A549 (cell line): Measurements from ENCODE around the gene FBXO48. TPM values are rescaled to one million over a fixed set of nuclear protein-coding genes. Genes with fewer than 3 reads are reported as not detected.
A peak's percentile ranks its signal among the peaks of the same experiment; 100 is the strongest.

Experiments
- ATAC-seq, 2 experiments: fragments of 200-7000 bp in 1 of 2; fragments of >200 bp in 1 of 2; cut with Nextera tagmentation in 1 of 2; cut with Tn5 transposase in 1 of 2; 3 replicates each; pipeline versions ENCODE4 v1.8.0 to v1.9.1; 2018 to 2020; ENCODE audit warnings: mild to moderate bottlenecking in 1 of 2, moderate library complexity in 1 of 2
- CTCF ChIA-PET: fragments of 300-600 bp; sonication (Branson Sonifier 250); formaldehyde crosslinking; extraction: SDS; loops from one replicate; lab custom pipeline; 2021; ENCODE audit warnings: antibody characterized with exemption, inconsistent platforms; lab: Yijun Ruan, JAX
- POLR2A ChIA-PET: fragments of 350-600 bp; formaldehyde crosslinking; extraction: SDS; loops from one replicate; lab custom pipeline; 2021; ENCODE audit warnings: antibody characterized with exemption, inconsistent platforms; lab: Yijun Ruan, JAX
- DNase-seq, 2 experiments: peaks; one replicate each; pipeline versions ENCODE4 v3.0.0 to v3.0.0-alpha.2; 2011 to 2016; ENCODE audit warnings: low read depth in 1 of 2, low spot score in 1 of 2
- FAIRE-seq: peaks from 2 replicates; lab custom pipeline; 2011; peaks lifted over from hg19 to GRCh38; lab: Jason Lieb, UNC
- H3K27ac ChIP-seq, 2 experiments: fragments of >200 bp; sonication (Bioruptor Twin); formaldehyde crosslinking; 3 replicates each; pipeline ENCODE4 v1.5.1; 2016 to 2017
- H3K4me1 ChIP-seq: fragments of >200 bp; sonication (Bioruptor Twin); formaldehyde crosslinking; 3 replicates; pipeline ENCODE4 v1.6.1; 2016
- H3K4me2 ChIP-seq: fragments of >200 bp; sonication (Bioruptor Twin); formaldehyde crosslinking; 3 replicates; pipeline ENCODE4 v1.6.1; 2016
- H3K4me3 ChIP-seq: fragments of >200 bp; sonication (Bioruptor Twin); formaldehyde crosslinking; 3 replicates; pipeline ENCODE4 v1.5.1; 2016
- H3K9me3 ChIP-seq: fragments of >200 bp; sonication (Bioruptor Twin); formaldehyde crosslinking; 3 replicates; pipeline ENCODE4 v1.6.1; 2016
- CBX2 ChIP-seq: fragments of 200-600 bp; sonication (generic); IDR thresholded peaks from 2 replicates; pipeline ENCODE4 v1.6.1; 2016; ENCODE audit warnings: low read depth, mild to moderate bottlenecking, borderline replicate concordance
- CBX8 ChIP-seq: fragments of 200-600 bp; sonication (generic); IDR thresholded peaks from 2 replicates; pipeline ENCODE4 v1.6.1; 2016
- CHD4 ChIP-seq: fragments of 200-600 bp; sonication (generic); IDR thresholded peaks from 2 replicates; pipeline ENCODE4 v1.6.1; 2016; ENCODE audit warnings: antibody characterized with exemption, mild to moderate bottlenecking, borderline replicate concordance
- EHF ChIP-seq: fragments of 250-450 bp; sonication (Bioruptor Pico); IDR thresholded peaks from 2 replicates; pipeline ENCODE4 v1.5.0; 2020; ENCODE audit warnings: mild to moderate bottlenecking
- EP300 ChIP-seq, 2 experiments: fragments of >200 bp; sonication (Bioruptor Twin); formaldehyde crosslinking; IDR thresholded peaks; 2 replicates in 1 of 2; 3 replicates in 1 of 2; pipeline ENCODE4 v1.6.1; 2016 to 2017
- ESRRA ChIP-seq: fragments of 150-350 bp; IDR thresholded peaks from 2 replicates; pipeline ENCODE4 v1.6.1; 2014; ENCODE audit warnings: mild to moderate bottlenecking, low read length, borderline replicate concordance
- FOSB ChIP-seq: fragments of 250-450 bp; sonication (Bioruptor Pico); IDR thresholded peaks from 2 replicates; pipeline ENCODE4 v1.5.0; 2020; ENCODE audit warnings: mild to moderate bottlenecking, moderate library complexity
- FOSL2 ChIP-seq, 2 experiments: fragments of 450-650 bp in 1 of 2; fragments of >200 bp in 1 of 2; sonication (Bioruptor Twin) in 1 of 2; formaldehyde crosslinking; IDR thresholded peaks; 2 replicates each; pipeline versions ENCODE4 v1.5.0 to v1.6.1; 2016 to 2020; ENCODE audit warnings: mild to moderate bottlenecking in 1 of 2, moderate library complexity in 1 of 2
- FOXS1 ChIP-seq: fragments of 250-450 bp; sonication (Bioruptor Pico); IDR thresholded peaks from 2 replicates; pipeline ENCODE4 v1.5.0; 2020; ENCODE audit warnings: mild to moderate bottlenecking, moderate library complexity
- GATA3 ChIP-seq: IDR thresholded peaks from 2 replicates; pipeline ENCODE4 v1.6.1; 2012; ENCODE audit warnings: borderline replicate concordance
- HDAC2 ChIP-seq: fragments of 200-600 bp; sonication (generic); IDR thresholded peaks from 2 replicates; pipeline ENCODE4 v1.6.1; 2016
- HOXB5 ChIP-seq: fragments of 250-450 bp; sonication (Bioruptor Pico); IDR thresholded peaks from 2 replicates; pipeline ENCODE4 v1.5.0; 2020; ENCODE audit warnings: mild to moderate bottlenecking, moderate library complexity
- JUNB ChIP-seq: fragments of >200 bp; sonication (Bioruptor Twin); formaldehyde crosslinking; IDR thresholded peaks from 2 replicates; pipeline ENCODE4 v1.6.1; 2016
- KDM1A ChIP-seq: fragments of 200-600 bp; sonication (generic); IDR thresholded peaks from 2 replicates; pipeline ENCODE4 v1.6.1; 2016; ENCODE audit warnings: low read depth, mild to moderate bottlenecking
- KDM5A ChIP-seq: fragments of 200-600 bp; sonication (generic); IDR thresholded peaks from 2 replicates; pipeline ENCODE4 v1.6.1; 2016; ENCODE audit warnings: antibody characterized with exemption, mild to moderate bottlenecking
- MYC ChIP-seq: IDR thresholded peaks from 2 replicates; pipeline ENCODE4 v1.6.1; 2012; ENCODE audit warnings: mild to moderate bottlenecking, inconsistent platforms, low read length, improper control_type of control experiment, borderline replicate concordance
- NFE2L2 ChIP-seq: fragments of 150-350 bp; conservative IDR thresholded peaks from 2 replicates; pipeline ENCODE4 v1.6.1; 2014; ENCODE audit warnings: low read length
- NPAS2 ChIP-seq: fragments of 250-450 bp; sonication (Bioruptor Pico); IDR thresholded peaks from 2 replicates; pipeline ENCODE4 v1.8.0; 2022; ENCODE audit warnings: mild to moderate bottlenecking, moderate library complexity, borderline replicate concordance
- NR3C1 ChIP-seq: fragments of >200 bp; sonication (Bioruptor Twin); formaldehyde crosslinking; IDR thresholded peaks from 3 replicates; pipeline ENCODE4 v1.6.1; 2017
- PHF8 ChIP-seq: fragments of 200-600 bp; sonication (generic); IDR thresholded peaks from 2 replicates; pipeline ENCODE4 v1.6.1; 2016; ENCODE audit warnings: low read depth, mild to moderate bottlenecking, antibody characterized with exemption, moderate library complexity, borderline replicate concordance
- POLR2AphosphoS2 ChIP-seq: conservative IDR thresholded peaks from 2 replicates; pipeline ENCODE4 v1.6.1; 2012; ENCODE audit warnings: low read length, improper control_type of control experiment, inconsistent platforms
- RCOR1 ChIP-seq: fragments of 150-350 bp; IDR thresholded peaks from 2 replicates; pipeline ENCODE4 v1.6.1; 2014; ENCODE audit warnings: antibody characterized with exemption, low read length, low read depth
- RFX5 ChIP-seq: fragments of 450-650 bp; IDR thresholded peaks from 2 replicates; pipeline ENCODE4 v1.7.1; 2014; ENCODE audit warnings: antibody characterized with exemption, mild to moderate bottlenecking, moderate library complexity
- SMC3 ChIP-seq: fragments of >200 bp; sonication (Bioruptor Twin); formaldehyde crosslinking; IDR thresholded peaks from 3 replicates; pipeline ENCODE4 v1.6.1; 2018; ENCODE audit warnings: inconsistent platforms
- SREBF2 ChIP-seq: fragments of 450-650 bp; IDR thresholded peaks from 2 replicates; pipeline ENCODE4 v1.6.1; 2014; ENCODE audit warnings: mild to moderate bottlenecking, moderate library complexity
- TP53 ChIP-seq: fragments of 250-450 bp; sonication (Bioruptor Pico); IDR thresholded peaks from 2 replicates; pipeline ENCODE4 v1.5.0; 2021; ENCODE audit warnings: mild to moderate bottlenecking, moderate library complexity
- WGBS: methylation state at CpG from one replicate; pipeline ENCODE4 v1.1.6; 2017; ENCODE audit errors: missing lambda C conversion rate; 5-methylcytosine and 5-hydroxymethylcytosine counted together
- polyA plus RNA-seq, 4 experiments: library from polyadenylated mRNA; depleted of rRNA in 3 of 4; stranded (reverse); fragments of >200 nt; fragmentation: RNase III in 1 of 4; extraction: RNeasy Plus Mini Kit Qiagen cat#74134 plus additional on column Dnase treatment in 1 of 4; gene quantifications; 2 replicates in 3 of 4; 3 replicates in 1 of 4; pipeline ENCODE4 v1.2.3, GENCODE V29; 2011 to 2017
- TF ChIP-seq, protein P1 (sequence below): fragments of 250-450 bp; sonication (Bioruptor Pico); IDR thresholded peaks from 2 replicates; pipeline ENCODE4 v1.5.0; 2021; ENCODE audit warnings: mild to moderate bottlenecking, moderate library complexity, borderline replicate concordance
- TF ChIP-seq, protein P2 (sequence below): fragments of 150-350 bp; IDR thresholded peaks from 2 replicates; pipeline ENCODE4 v1.6.1; 2014; ENCODE audit warnings: low read depth, mild to moderate bottlenecking, low read length
- TF ChIP-seq, protein P3 (sequence below): fragments of >200 bp; sonication (Bioruptor Twin); formaldehyde crosslinking; IDR thresholded peaks from 3 replicates; pipeline ENCODE4 v1.6.1; 2016
- TF ChIP-seq, protein P4 (sequence below): fragments of 250-450 bp; sonication (Bioruptor Pico); IDR thresholded peaks from 2 replicates; pipeline ENCODE4 v1.5.0; 2020; ENCODE audit warnings: low read depth, mild to moderate bottlenecking, moderate library complexity

The FBXO48 gene
- polyA plus RNA-seq, 2 of the 4 experiments (the other 2 are of a cell fraction): 0.72 to 2.1 TPM

DNA sequence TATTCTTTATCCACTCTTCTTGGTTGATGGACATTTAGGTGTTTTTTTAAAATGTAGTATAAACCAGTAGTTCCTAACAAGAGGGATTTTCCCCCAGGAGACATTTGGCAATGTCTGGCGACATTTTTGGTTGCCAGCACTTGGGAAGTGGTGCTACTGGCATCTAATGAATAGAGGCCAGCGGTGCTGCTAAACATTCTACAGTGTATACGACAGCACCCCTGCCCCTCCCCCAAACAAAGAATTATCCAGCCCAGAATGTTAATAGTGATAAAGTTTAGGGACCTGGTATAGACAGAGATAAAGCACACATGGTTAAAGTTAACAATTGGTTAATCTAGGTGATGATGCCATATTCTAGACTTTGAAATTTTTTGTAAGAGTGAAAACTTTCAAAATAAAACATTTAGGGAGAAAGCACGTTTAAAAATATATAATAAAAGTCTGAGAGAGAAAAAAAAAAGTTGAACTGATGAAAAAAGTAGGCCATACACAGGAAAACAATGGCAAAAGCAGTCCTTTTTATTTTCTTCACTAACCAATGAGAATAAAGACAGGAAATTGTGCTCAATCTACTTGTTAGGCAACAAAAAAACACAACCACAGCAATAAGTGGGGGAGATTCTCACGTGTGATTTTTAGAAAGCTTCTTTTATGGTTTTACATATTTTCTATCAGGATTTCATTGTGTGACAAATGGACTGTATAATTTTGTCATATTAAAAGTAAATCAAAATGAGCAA lies 14.8 kb downstream of the FBXO48 start:
- CTCF ChIA-PET: interaction anchor here (1.4 to 2.5 kb wide), 4 partner anchors 8 to 16 kb away, joined by 3 to 27 read pairs (median 12); no protein-coding TSS in a partner anchor
- DNase-seq: no peak
- WGBS: 71% methylated on average over 5 of the region's 5 CpGs
- POLR2A ChIA-PET: no interaction called here
- Histone ChIP-seq H3K4me2 (no peak overlapping the region), H3K4me1 (no peaks in the 10 kb centered on the region), H3K27ac (no peak overlapping the region), H3K4me3 (no peak overlapping the region), H3K9me3 (no peaks in the 10 kb centered on the region)
- TF ChIP-seq JUNB (no peak), FOSL2 (IDR thresholded peaks at IDR 0.05) (no peak), FOSL2 (CRISPR knock-in tag; IDR thresholded peaks at IDR 0.05) (no peak), HOXB5 (no peak), NPAS2 (CRISPR knock-in tag) (no peak), EHF (CRISPR knock-in tag) (no peak), KDM1A (no peak), KDM5A (no peak), NFE2L2 (no peak), FOXS1 (CRISPR knock-in tag) (no peak), CBX8 (no peak), MYC (no peak), PHF8 (no peak), RFX5 (no peak)
- no peak for FAIRE-seq
- no peak for ATAC-seq

DNA sequence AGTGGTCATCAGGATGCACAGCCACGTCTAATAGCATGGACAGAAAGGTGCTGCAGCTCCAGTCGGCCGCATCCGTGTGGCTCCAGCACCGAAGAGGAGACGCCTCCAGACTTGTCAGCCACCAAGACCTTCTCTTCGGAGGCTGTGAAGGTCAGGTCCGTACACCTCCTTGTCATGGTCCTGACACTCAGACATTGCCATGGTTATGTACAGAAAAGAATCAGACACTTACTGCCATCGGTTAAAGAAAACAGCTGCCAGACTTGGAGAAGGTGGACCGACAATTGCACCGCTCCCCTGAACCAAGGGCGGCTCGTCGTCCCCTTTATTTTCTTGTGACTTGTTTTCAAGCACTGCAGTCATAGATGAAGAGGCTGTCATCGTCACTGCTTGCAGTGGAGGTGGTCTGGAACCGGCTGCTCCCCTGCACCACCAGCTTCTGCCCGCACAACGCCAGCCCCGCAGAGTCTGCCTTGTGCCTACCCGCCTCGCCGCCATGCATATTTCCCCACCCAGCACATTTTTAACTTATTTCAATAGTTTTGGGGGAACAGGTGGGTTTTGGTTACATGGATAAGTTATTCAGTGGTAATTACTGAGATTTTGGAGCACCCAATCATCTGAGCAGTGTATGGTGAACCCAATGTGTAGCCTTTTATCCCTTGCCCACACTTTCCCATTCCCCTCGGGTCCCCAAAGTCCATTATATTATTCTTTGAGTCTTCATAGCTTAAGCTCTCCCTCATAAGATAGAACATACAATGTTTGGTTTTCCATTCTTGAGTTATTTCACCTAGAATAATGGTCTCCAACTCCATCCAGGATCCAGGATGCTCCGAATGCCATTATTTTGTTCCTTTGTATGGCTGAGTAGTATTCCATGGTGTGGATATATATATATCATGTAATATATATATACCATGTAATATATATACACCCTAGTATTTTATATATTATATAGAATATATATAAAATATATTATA lies 18.1 kb downstream of the FBXO48 start:
- ChIA-PET POLR2A (interaction anchor here (0.6 kb wide), 1 partner anchor 10 kb away, joined by 6 read pairs; no protein-coding TSS in a partner anchor), CTCF (interaction anchor here (0.7 to 2.1 kb wide), 5 partner anchors 15 to 476 kb away, joined by 3 to 9 read pairs (median 4); no protein-coding TSS in a partner anchor)
- Histone ChIP-seq H3K4me1 (no peaks in the 10 kb centered on the region), H3K27ac (no peak overlapping the region), H3K4me2 (no peak overlapping the region), H3K9me3 (no peaks in the 10 kb centered on the region), H3K4me3 (no peak overlapping the region)
- WGBS: 79% methylated on average over 24 of the region's 24 CpGs
- TF ChIP-seq, protein P1, sequence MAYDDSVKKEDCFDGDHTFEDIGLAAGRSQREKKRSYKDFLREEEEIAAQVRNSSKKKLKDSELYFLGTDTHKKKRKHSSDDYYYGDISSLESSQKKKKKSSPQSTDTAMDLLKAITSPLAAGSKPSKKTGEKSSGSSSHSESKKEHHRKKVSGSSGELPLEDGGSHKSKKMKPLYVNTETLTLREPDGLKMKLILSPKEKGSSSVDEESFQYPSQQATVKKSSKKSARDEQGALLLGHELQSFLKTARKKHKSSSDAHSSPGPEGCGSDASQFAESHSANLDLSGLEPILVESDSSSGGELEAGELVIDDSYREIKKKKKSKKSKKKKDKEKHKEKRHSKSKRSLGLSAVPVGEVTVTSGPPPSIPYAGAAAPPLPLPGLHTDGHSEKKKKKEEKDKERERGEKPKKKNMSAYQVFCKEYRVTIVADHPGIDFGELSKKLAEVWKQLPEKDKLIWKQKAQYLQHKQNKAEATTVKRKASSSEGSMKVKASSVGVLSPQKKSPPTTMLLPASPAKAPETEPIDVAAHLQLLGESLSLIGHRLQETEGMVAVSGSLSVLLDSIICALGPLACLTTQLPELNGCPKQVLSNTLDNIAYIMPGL (CRISPR knock-in tag): no peak
- TF ChIP-seq CHD4 (no peak), GATA3 (no peak), TP53 (no peak), HDAC2 (no peak), KDM1A (no peak), NR3C1 (no peak), EP300 (IDR thresholded peaks at IDR 0.05) (no peak), SMC3 (no peak), SREBF2 (no peak), POLR2AphosphoS2 (no peak), HOXB5 (no peak), FOSB (CRISPR knock-in tag) (no peak), CBX2 (no peak), RCOR1 (no peak), ESRRA (no peak), FOSL2 (IDR thresholded peaks at IDR 0.05) (no peak), FOSL2 (CRISPR knock-in tag; IDR thresholded peaks at IDR 0.05) (no peak)
- TF ChIP-seq, protein P2, sequence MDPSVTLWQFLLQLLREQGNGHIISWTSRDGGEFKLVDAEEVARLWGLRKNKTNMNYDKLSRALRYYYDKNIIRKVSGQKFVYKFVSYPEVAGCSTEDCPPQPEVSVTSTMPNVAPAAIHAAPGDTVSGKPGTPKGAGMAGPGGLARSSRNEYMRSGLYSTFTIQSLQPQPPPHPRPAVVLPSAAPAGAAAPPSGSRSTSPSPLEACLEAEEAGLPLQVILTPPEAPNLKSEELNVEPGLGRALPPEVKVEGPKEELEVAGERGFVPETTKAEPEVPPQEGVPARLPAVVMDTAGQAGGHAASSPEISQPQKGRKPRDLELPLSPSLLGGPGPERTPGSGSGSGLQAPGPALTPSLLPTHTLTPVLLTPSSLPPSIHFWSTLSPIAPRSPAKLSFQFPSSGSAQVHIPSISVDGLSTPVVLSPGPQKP: no peak
- TF ChIP-seq, protein P3, sequence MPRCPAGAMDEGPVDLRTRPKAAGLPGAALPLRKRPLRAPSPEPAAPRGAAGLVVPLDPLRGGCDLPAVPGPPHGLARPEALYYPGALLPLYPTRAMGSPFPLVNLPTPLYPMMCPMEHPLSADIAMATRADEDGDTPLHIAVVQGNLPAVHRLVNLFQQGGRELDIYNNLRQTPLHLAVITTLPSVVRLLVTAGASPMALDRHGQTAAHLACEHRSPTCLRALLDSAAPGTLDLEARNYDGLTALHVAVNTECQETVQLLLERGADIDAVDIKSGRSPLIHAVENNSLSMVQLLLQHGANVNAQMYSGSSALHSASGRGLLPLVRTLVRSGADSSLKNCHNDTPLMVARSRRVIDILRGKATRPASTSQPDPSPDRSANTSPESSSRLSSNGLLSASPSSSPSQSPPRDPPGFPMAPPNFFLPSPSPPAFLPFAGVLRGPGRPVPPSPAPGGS: no peak
- TF ChIP-seq, protein P4, sequence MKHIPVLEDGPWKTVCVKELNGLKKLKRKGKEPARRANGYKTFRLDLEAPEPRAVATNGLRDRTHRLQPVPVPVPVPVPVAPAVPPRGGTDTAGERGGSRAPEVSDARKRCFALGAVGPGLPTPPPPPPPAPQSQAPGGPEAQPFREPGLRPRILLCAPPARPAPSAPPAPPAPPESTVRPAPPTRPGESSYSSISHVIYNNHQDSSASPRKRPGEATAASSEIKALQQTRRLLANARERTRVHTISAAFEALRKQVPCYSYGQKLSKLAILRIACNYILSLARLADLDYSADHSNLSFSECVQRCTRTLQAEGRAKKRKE: no peak
- DNase-seq: no peak
- FAIRE-seq: no peak
- peak; percentile 65 to 66; a peak in 5 of 6 replicates for ATAC-seq
